H7 (cell line): Measurements from ENCODE around the gene TMEM222. TPM values are rescaled to one million over a fixed set of nuclear protein-coding genes. Genes with fewer than 3 reads are reported as not detected.

Source experiments
- DNase-seq: peaks from one replicate; pipeline ENCODE4 v3.0.0; 2012
- H3K27me3 ChIP-seq: 2 replicates; pipeline ENCODE4 v1.6.0; 2011; ENCODE audit warnings: mild to moderate bottlenecking, low read length; ENCODE audit not compliant: control insufficient read depth, insufficient read depth
- H3K36me3 ChIP-seq: replicated peaks from 2 replicates; pipeline ENCODE4 v1.5.1; 2011; ENCODE audit warnings: low read length; ENCODE audit not compliant: control insufficient read depth, insufficient read depth
- H3K4me3 ChIP-seq: 2 replicates; pipeline ENCODE4 v1.5.1; 2011; ENCODE audit warnings: low read depth, mild to moderate bottlenecking, control low read depth, low read length, moderate library complexity; ENCODE audit not compliant: insufficient read depth
- total RNA-seq: library from RNA; depleted of rRNA; stranded (reverse); fragments of >200 nt; shearing (Covaris generic); gene quantifications from 2 replicates; pipeline ENCODE4 v1.2.3, GENCODE V29; 2014

Gene TMEM222
- total RNA-seq, 1 experiment from 2014 or later: 53.4 TPM

DNA sequence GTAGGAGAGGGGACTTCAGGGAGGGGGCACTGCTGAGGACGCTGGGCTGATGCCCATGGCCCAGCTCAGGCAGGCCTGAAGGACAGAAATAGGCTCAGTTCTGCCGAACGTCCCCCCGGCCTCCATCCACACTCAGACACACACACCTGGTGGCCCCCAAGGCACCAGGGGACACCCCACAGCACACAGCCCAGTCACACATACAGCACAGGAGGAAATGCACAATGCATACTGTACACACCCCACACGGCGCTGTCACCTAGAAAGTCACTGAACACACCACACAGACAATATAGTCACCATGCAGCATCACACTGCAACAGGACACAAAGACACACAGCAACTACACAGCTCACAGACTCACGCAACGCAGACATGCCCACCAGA lies 20.4 kb downstream of the TMEM222 start:
- Histone ChIP-seq H3K4me3 (peak overlapping the region; percentile 23; the same call in 1 of the 2 replicates), H3K36me3 (no peaks in the 10 kb centered on the region; the same call in none of the 2 replicates), H3K27me3 (no peaks in the 10 kb centered on the region)
- peak; percentile 57 for DNase-seq

DNA sequence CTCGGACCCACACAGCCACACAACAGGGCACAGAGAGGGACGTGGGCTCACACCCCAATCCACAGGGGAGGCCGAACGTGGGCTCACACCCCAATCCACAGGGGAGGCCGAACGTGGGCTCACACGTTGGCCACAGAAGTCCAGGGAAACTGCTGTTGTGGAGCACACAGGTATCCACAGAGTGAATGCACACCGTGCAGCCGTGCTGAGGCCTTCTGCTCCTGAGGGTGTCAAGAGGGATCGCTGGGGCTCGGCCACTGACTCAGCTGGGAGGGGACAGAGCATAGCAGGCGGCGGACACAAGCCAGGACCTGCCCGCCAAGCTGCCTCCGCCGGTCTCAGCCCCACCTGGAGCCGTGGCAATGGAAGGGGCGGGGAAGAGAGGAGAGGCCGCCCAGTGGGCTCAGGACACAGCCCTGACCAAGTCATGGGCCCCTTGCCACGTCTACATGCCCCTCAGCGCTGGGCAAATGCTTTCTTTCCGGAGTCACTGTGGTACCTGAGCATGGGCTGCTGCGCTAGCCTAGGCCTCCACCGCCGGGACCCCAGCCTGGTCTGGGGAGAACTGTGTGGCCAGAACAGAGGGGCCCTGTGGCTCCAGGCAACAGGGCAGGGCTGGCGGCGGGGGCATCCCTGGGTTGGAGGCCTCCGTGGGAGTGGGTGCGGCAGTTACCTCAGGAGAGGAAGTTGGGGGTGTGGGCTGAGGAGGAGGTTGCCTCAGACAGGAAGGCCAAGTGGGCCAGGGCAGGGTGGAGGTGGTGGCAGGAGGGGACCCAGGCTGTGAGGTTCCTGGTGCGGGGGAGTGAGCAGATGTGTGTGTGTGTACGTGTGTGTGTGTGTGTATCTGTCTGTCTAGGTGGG lies 21.0 kb downstream of the TMEM222 start:
- Histone ChIP-seq H3K36me3 (no peaks in the 10 kb centered on the region; the same call in none of the 2 replicates), H3K27me3 (no peaks in the 10 kb centered on the region), H3K4me3 (no peak overlapping the region)
- DNase-seq: peak; percentile 82

- H3K36me3 ChIP-seq: no peaks in the 10 kb centered on the region; the same call in none of the 2 replicates
- H3K4me3 ChIP-seq: no peak overlapping the region
- no peak for DNase-seq
- no peaks in the 10 kb centered on the region; the same call in 1 of the 2 replicates for H3K27me3 ChIP-seq
Observed at GRCh38 chr1:27343639-27344025, 21.7 kb downstream of the TMEM222 start.

- DNase-seq: no peak
- H3K4me3 ChIP-seq: no peak overlapping the region
- H3K27me3 ChIP-seq: peaks cover 15% of the 10 kb centered on the region; the same call in 1 of the 2 replicates
- H3K36me3 ChIP-seq: no peaks in the 10 kb centered on the region; the same call in none of the 2 replicates
Observed at GRCh38 chr1:27345272-27345671, 23.3 kb downstream of the TMEM222 start.

DNA sequence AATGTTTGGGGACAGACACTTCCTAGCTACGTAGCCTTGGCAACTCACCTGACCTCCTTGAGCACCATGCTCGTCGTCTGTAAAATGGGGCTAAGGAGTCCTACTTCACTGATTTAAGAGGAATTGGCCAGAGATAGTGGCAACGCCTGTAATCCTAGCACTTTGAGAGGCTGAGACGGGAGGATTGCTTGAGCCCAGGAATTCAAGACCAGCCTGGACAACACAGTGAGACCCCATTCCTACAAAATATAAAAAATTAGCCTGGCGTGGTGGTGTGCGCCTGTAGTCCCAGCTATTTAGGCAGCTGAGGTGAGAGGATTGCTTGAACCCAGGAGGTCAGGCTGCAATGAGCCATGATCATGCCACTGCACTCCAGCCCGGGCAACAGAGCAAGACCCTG lies 24.4 kb downstream of the TMEM222 start:
- no peak overlapping the region for H3K4me3 ChIP-seq
- no peaks in the 10 kb centered on the region; the same call in none of the 2 replicates for H3K36me3 ChIP-seq
- H3K27me3 ChIP-seq: peaks cover 22% of the 10 kb centered on the region; the same call in 1 of the 2 replicates
- no peak for DNase-seq

GRCh38 chr1:27346991-27347624 lies 25.1 kb downstream of the TMEM222 start:
- Histone ChIP-seq H3K4me3 (no peak overlapping the region), H3K27me3 (peaks cover 22% of the 10 kb centered on the region; the same call in 1 of the 2 replicates), H3K36me3 (no peaks in the 10 kb centered on the region; the same call in none of the 2 replicates)
- no peak for DNase-seq

GRCh38 chr1:27348861-27349783 lies 27.2 kb downstream of the TMEM222 start:
- Histone ChIP-seq H3K36me3 (no peaks in the 10 kb centered on the region; the same call in none of the 2 replicates), H3K4me3 (peak overlapping the region; percentile 76), H3K27me3 (peaks cover 22% of the 10 kb centered on the region; the same call in 1 of the 2 replicates)
- peak; percentile 96 for DNase-seq

DNA sequence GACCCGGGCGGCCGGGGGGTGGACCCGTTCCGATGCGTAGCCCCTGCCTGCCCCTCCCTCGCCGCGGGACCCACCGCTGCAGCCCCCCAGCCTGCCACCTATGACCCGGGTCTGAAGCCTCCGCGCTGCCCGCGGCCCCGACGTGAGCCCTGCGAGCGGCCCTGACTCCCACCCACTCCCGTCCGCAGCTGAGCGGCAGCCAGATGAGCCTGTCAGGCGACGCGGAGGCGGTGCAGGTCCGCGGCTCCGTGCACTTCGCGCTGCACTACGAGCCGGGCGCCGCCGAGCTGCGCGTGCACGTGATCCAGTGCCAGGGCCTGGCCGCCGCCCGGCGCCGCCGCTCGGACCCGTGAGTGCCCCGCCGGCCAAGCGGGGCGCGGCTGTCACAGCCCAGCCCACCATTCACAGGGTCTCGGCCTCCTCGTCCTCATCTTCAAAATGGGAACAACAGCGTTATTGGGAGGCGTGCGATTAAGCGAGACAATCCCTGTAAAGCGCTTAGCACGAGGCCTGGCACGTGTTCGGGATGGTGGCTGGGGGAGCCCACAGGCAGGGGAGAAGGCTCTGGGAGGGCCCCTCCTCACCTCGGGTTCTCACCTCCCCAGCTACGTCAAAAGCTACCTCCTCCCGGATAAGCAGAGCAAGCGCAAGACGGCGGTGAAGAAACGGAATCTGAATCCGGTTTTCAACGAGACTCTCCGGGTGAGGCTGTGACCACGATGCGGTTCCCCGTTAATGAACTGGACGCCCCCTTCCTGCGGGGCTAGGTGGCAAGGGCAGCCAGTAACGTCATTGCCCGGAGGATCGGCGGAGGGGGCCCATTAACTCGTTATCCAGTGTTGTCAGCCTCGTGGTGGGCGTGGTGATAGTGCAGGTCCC lies 28.1 kb downstream of the TMEM222 start:
- Histone ChIP-seq H3K27me3 (peaks cover 22% of the 10 kb centered on the region; the same call in 1 of the 2 replicates), H3K36me3 (no peaks in the 10 kb centered on the region; the same call in none of the 2 replicates), H3K4me3 (peak overlapping the region; percentile 76)
- peak; percentile 96 for DNase-seq

- peaks cover 22% of the 10 kb centered on the region; the same call in 1 of the 2 replicates for H3K27me3 ChIP-seq
- DNase-seq: peak; percentile 99
- no peaks in the 10 kb centered on the region; the same call in 1 of the 2 replicates for H3K36me3 ChIP-seq
- peak overlapping the region; percentile 76 for H3K4me3 ChIP-seq
Observed at GRCh38 chr1:27350663-27351540, 28.9 kb downstream of the TMEM222 start.

DNA sequence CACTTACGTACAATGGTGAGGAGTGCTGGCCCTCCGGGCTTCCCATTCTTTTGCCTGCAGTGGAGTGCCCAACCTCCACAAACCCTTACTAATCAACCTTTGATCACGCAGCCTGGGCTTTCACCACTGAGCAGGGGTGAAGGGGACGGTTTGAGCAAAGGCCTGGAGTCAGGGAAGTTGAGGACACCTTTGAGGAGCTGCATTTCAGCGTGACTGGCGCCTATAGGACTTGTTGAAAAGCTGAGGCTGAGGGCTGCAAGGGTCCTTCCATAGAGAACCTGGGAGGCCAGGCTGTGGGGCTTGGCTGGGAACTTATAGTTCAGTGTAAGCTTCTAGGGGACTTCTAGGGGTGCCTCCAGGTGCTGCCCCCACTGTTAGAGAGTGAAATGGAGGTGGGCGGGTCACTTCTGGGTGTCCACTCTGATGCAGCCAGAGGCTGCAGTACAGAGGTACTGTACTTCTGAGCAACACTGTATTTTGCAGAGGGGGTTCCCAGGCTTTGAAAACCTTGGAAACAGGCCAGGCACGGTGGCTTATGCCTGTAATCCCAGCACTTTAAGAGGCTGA lies 29.7 kb downstream of the TMEM222 start:
- peak overlapping the region; percentile 76 for H3K4me3 ChIP-seq
- no peaks in the 10 kb centered on the region; the same call in 1 of the 2 replicates for H3K36me3 ChIP-seq
- DNase-seq: peak; percentile 62
- H3K27me3 ChIP-seq: peaks cover 22% of the 10 kb centered on the region; the same call in 1 of the 2 replicates

DNA sequence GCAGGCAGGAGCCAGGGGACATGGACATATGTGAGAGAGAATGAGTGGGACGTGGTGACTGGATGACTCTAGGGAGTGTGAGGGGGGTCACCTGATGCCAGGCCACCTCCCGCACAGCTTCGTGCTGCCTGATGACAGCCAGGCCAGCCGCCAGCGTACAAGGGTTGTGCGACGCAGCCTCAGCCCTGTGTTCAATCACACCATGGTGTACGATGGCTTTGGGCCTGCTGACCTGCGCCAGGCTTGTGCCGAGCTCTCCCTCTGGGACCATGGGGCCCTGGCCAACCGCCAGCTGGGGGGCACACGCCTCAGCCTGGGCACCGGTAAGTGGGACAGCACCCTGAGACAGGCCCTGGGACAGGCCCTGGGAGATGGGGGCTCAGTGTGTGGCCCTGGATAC lies 31.2 kb downstream of the TMEM222 start:
- no peaks in the 10 kb centered on the region for H3K36me3 ChIP-seq
- peaks cover 28% of the 10 kb centered on the region for H3K27me3 ChIP-seq
- no peak for DNase-seq
- H3K4me3 ChIP-seq: no peak overlapping the region

GRCh38 chr1:27353629-27354028 lies 31.7 kb downstream of the TMEM222 start:
- no peak overlapping the region for H3K4me3 ChIP-seq
- no peak for DNase-seq
- H3K36me3 ChIP-seq: no peaks in the 10 kb centered on the region
- H3K27me3 ChIP-seq: peaks cover 32% of the 10 kb centered on the region
